ENCODE data around the gene UVSSA. TPM values are rescaled to one million over a fixed set of nuclear protein-coding genes. Genes with fewer than 3 reads are reported as not detected.

UVSSA gene
- total and polyA plus RNA-seq, 8 donors = 12.8 to 36.6 (median 18.8) TPM

DNA sequence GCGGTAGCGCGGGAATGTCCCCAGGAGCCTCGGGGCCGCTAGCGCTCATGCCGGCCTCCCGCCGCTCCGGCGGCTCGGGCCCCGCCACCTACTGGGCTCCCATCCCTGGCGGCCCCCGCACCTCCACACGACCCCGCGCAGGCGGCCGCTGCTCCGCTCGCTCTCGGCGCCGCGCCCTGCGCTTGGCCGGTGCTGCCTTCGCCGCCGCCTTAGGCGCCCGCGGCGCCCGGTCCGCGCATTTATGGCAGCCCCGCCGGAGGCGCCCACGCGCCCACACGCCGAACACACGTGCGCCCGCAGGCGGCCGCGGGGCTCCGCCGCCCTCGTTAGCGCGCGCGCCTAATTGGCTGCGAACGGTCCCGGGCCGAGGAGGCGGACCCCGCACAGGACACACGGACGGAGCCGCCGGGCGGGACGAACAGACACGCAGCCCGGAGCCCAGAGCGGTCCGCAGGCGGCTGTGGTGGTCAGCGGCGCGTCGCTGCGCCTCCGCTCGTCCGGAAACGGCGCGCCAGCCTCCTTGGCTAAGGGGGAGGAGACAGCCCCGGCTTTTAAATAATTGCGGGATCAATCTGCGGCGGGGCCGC, 59.5 kb downstream of the UVSSA start, which contains the start of gene NKX1-1:
NKX1-1 (minus strand) TSS at position 49 of the 587 bp plus-strand sequence; CDS start at position 49, 0 bp downstream.
- H3K36me3 ChIP-seq = no peaks in the 10 kb centered on the region
- TF ChIP-seq CTCF (IDR thresholded peaks at IDR 0.05) = no peak
- intact Hi-C loops (cut with DNase I) = no loop called here
- no peak within 1 kb of the TSS for H3K4me3 ChIP-seq
- H3K9me3 ChIP-seq = no peaks in the 10 kb centered on the region
- peaks cover 98 to 100% of the 10 kb centered on the region in 2 donors for H3K27me3 ChIP-seq
- H3K27ac ChIP-seq = no peak within 1 kb of the TSS
- peak in 2 of 4 donors; percentile 15 to 68 for DNase-seq
- ATAC-seq = no peak
- H3K4me1 ChIP-seq = peaks cover 0 to 9% of the 10 kb centered on the region in 2 donors

- Histone ChIP-seq H3K27me3 (peaks cover 95 to 100% of the 10 kb centered on the region in 2 donors), H3K4me3 (no peak overlapping the region), H3K27ac (no peak overlapping the region), H3K9me3 (no peaks in the 10 kb centered on the region), H3K36me3 (no peaks in the 10 kb centered on the region), H3K4me1 (peaks cover 0 to 9% of the 10 kb centered on the region in 2 donors)
- no peak for TF ChIP-seq CTCF (IDR thresholded peaks at IDR 0.05)
- intact Hi-C loops (cut with DNase I) = no loop called here
- DNase-seq = peak in 1 of 4 donors; percentile 55
- no peak for ATAC-seq
These were observed 60.1 kb downstream of the UVSSA start for GRCh38 chr4:1406981-1407656.

DNA sequence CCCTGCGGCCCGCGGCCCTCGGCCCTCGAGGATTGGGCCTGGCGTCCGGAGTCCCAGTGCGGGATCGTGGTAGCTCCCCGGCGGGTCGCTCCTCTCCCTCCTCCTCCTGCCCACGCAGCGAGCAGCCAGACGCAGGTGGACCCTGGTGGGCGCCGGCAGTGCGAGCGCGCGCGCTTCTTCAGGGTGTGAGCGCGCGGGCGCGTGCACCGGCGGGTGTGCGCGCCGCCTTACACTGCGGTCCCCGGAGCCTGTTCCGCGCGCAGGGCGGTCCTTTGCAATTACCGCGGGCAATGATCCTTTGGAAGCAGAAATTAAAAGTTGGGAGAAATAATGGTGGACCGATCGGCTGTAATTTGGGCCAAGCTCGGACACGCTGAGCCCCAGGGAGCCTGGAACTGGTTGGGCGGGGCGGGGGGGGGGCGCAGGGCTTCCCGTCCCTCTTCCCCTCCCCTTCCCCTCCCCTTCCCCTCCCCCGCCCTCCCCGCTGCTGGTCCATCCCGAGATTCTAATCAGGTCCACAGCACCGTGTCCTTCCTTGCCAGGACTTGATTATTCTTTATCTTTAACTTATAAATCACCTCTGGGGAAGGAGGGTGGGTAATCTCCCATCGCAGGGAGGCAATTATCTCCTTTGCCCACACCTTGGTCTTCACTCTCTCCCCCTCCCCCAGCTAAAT, 60.8 kb downstream of the UVSSA start:
- Histone ChIP-seq H3K4me3 (no peak overlapping the region), H3K4me1 (peaks cover 0 to 9% of the 10 kb centered on the region in 2 donors), H3K27ac (no peak overlapping the region), H3K9me3 (no peaks in the 10 kb centered on the region), H3K27me3 (peaks cover 95 to 100% of the 10 kb centered on the region in 2 donors), H3K36me3 (no peaks in the 10 kb centered on the region)
- DNase-seq = peak in 1 of 4 donors; percentile 28
- no peak for TF ChIP-seq CTCF (IDR thresholded peaks at IDR 0.05)
- intact Hi-C loops (cut with DNase I) = no loop called here
- no peak for ATAC-seq

DNA sequence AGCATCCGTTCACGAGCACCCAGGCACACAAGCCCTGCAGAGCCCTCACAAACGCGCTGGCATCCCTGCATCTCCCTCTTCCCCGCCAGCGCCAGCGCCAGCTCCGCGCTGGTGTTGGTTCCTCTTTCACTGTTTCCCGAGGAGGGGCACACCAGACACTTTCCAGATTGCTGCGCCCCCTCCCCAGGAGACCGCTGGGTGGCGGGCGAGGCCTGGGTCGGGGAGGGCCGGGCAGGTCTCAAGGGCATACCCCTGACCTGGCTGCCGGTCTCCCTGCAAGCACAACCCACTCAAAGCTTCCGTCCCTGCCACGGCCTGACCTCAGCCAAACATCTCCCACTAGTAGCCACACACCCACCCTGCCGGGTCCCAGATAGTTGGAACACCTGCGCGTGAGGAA, 61.4 kb downstream of the UVSSA start:
- TF ChIP-seq CTCF (IDR thresholded peaks at IDR 0.05) = no peak
- H3K4me1 ChIP-seq = peaks cover 0 to 2% of the 10 kb centered on the region in 2 donors
- no peaks in the 10 kb centered on the region for H3K9me3 ChIP-seq
- H3K27me3 ChIP-seq = peaks cover 95 to 100% of the 10 kb centered on the region in 2 donors
- H3K36me3 ChIP-seq = no peaks in the 10 kb centered on the region
- H3K4me3 ChIP-seq = no peak overlapping the region
- no peak overlapping the region for H3K27ac ChIP-seq
- DNase-seq (peak in 2 of 4 donors; percentile 23 to 44), ATAC-seq (no peak)
- intact Hi-C loops (cut with DNase I) = no loop called here

- DNase-seq (peak in 2 of 4 donors; percentile 26 to 59), ATAC-seq (no peak)
- Histone ChIP-seq H3K4me3 (no peak overlapping the region), H3K27ac (no peak overlapping the region), H3K9me3 (no peaks in the 10 kb centered on the region), H3K4me1 (no peaks in the 10 kb centered on the region), H3K27me3 (peaks cover 94 to 100% of the 10 kb centered on the region in 2 donors), H3K36me3 (no peaks in the 10 kb centered on the region)
- intact Hi-C loops (cut with DNase I) = no loop called here
- no peak for TF ChIP-seq CTCF (IDR thresholded peaks at IDR 0.05)
These were observed 62.1 kb downstream of the UVSSA start for GRCh38 chr4:1409079-1409478.

All from left lung (tissue), 10 donors.